ENCODE data around the gene ATXN1. TPM values are rescaled to one million over a fixed set of nuclear protein-coding genes. Genes with fewer than 3 reads are reported as not detected.

Gene ATXN1
- total RNA-seq, 1 donor from 2014 or later: 71.2 TPM

DNA sequence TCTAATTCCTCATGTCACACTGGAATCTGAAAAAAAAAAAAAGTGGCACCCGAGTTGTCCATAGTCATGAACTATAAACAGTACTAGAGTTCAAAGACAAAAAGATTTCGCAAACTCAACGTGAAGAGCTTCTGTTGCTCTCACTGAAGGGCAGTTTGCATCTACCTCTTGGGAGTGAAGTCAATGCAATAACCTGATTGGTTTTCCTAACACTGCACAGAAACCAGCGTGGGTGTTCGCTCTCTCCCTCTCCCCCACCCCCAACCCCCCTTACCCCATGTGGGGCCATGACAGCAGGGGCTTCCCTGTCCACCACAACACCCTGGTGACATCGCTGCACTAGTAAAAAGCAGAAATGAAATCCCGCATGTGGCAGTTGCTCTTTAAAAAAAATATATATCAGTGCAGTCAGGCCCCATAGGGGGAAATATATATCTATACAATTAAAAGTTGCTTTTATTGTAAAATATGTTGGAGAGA is 456.0 kb downstream of the ATXN1 start:
- DNase-seq (no peak), ATAC-seq (no peak)
- H3K27ac ChIP-seq: no peak overlapping the region
- no peaks in the 10 kb centered on the region for H3K4me1 ChIP-seq
- TF ChIP-seq, protein P1, sequence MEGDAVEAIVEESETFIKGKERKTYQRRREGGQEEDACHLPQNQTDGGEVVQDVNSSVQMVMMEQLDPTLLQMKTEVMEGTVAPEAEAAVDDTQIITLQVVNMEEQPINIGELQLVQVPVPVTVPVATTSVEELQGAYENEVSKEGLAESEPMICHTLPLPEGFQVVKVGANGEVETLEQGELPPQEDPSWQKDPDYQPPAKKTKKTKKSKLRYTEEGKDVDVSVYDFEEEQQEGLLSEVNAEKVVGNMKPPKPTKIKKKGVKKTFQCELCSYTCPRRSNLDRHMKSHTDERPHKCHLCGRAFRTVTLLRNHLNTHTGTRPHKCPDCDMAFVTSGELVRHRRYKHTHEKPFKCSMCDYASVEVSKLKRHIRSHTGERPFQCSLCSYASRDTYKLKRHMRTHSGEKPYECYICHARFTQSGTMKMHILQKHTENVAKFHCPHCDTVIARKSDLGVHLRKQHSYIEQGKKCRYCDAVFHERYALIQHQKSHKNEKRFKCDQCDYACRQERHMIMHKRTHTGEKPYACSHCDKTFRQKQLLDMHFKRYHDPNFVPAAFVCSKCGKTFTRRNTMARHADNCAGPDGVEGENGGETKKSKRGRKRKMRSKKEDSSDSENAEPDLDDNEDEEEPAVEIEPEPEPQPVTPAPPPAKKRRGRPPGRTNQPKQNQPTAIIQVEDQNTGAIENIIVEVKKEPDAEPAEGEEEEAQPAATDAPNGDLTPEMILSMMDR (IDR thresholded peaks at IDR 0.05): no peak
- no peaks in the 10 kb centered on the region for H3K9me3 ChIP-seq
- intact Hi-C loops (cut with DNase I): no loop called here
- no peaks in the 10 kb centered on the region for H3K27me3 ChIP-seq
- no peak overlapping the region for H3K4me3 ChIP-seq
- H3K36me3 ChIP-seq: peaks cover 33% of the 10 kb centered on the region

DNA sequence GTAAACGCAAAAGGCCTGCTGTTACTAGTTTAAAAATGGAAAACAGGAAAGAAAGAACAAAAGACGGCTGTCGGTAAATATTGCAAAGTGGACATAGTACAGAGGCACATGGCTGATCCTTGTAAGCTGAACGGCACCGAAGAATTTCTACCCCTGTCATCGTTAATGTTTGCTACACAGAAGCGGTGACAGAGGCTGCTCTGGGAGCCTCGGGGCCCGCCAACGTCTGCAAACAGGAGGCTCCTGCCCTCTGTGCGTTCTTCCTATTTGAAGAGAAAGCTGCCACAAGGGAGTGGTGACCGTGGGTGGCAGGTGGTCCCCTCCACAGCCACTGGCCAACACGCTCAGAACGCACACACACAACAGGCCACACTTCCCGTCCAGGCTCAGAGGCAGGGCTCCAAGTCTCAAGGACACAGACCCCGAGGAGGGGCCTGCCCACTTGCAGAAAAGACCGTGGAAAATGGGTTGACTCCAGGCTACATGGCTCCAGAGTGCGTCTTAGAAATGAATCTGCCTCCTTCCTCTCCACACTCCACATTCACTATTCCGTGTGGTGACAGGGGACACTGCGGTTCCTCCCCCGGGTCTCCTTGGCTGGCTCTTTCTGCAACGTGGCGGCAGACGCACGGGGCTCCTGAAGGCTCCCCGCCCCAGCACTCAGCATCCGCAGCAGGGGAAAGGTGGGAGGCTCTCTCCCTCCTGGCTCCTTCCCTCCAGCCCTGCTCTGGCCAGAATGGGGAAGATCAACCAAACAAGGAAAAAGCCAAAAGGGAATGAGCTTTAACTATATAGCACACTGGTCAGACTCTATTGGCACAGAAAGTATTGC is 458.3 kb downstream of the ATXN1 start:
- ATAC-seq (no peak), DNase-seq (no peak)
- H3K4me3 ChIP-seq: no peak overlapping the region
- no peak overlapping the region for H3K27ac ChIP-seq
- no peaks in the 10 kb centered on the region for H3K4me1 ChIP-seq
- H3K27me3 ChIP-seq: no peaks in the 10 kb centered on the region
- H3K9me3 ChIP-seq: no peaks in the 10 kb centered on the region
- TF ChIP-seq, protein P1 (IDR thresholded peaks at IDR 0.05): no peak
- peaks cover 33% of the 10 kb centered on the region for H3K36me3 ChIP-seq
- intact Hi-C loops (cut with DNase I): no loop called here

GRCh38 chr6:16301511-16301910 is 459.7 kb downstream of the ATXN1 start:
- DNase-seq (no peak), ATAC-seq (no peak)
- H3K4me1 ChIP-seq: no peaks in the 10 kb centered on the region
- no peaks in the 10 kb centered on the region for H3K9me3 ChIP-seq
- TF ChIP-seq, protein P1 (IDR thresholded peaks at IDR 0.05): no peak
- no peak overlapping the region for H3K4me3 ChIP-seq
- peaks cover 32% of the 10 kb centered on the region for H3K36me3 ChIP-seq
- H3K27me3 ChIP-seq: no peaks in the 10 kb centered on the region
- intact Hi-C loops (cut with DNase I): no loop called here
- no peak overlapping the region for H3K27ac ChIP-seq

DNA sequence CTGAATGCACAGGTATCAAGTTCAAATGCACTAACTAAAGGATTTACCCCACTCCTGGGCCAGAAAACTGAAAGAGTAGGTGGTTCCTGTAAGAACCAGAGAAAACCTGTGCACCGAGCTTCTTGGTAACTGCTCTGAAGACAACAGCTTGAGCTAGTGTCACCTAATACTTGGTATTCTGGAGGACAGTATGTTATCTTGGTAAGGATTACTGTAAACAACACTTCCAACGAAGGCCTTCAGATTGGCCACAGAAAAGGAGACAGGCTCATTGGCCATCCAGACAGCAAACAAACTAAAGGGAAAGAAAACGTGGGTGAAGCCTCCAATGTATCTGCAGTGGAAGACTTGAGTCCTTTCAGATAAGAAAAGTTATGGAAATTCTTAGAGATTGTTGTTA is 461.4 kb downstream of the ATXN1 start:
- ATAC-seq: no peak
- no peak overlapping the region for H3K27ac ChIP-seq
- peaks cover 18% of the 10 kb centered on the region for H3K36me3 ChIP-seq
- DNase-seq: no peak
- H3K4me3 ChIP-seq: no peak overlapping the region
- no peaks in the 10 kb centered on the region for H3K9me3 ChIP-seq
- no peaks in the 10 kb centered on the region for H3K27me3 ChIP-seq
- no peaks in the 10 kb centered on the region for H3K4me1 ChIP-seq
- TF ChIP-seq, protein P1 (IDR thresholded peaks at IDR 0.05): no peak
- intact Hi-C loops (cut with DNase I): no loop called here

DNA sequence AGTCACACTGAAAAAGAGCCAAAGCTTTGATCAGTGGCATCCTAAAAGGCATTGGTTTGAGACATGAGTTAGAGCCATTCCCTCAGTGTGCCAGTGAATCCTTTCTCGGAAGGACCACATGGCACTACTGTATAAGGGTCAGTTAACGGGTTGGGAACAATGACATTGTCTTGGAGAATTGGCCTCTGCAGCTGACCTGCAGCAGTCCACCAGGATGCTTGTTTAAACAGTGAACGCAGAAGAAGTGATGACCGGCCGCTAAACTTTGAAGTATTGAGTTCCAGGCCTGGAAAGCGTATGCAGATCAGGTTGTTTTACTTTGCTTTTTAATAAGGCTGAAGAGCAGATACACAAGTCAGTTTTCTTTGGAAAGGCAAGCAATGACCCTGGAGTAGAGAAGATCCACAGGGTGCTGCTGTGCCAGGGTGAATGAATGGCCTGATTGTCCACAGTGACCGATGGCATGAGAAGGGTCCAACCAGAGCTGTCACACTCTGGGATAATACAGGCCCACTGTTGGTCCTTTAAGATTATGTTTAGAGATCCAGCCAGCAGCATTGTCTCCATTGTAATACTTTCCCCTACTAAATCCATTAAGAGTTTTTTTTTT is 465.1 kb downstream of the ATXN1 start:
- no peak for ATAC-seq

More for the DNA sequence above, 465.1 kb downstream of the ATXN1 start:
- intact Hi-C loops (cut with DNase I): no loop called here
- no peak for DNase-seq
- TF ChIP-seq, protein P1 (IDR thresholded peaks at IDR 0.05): no peak
- Histone ChIP-seq H3K27ac (no peak overlapping the region), H3K4me1 (no peaks in the 10 kb centered on the region), H3K9me3 (no peaks in the 10 kb centered on the region), H3K27me3 (no peaks in the 10 kb centered on the region), H3K36me3 (peaks cover 6% of the 10 kb centered on the region), H3K4me3 (no peak overlapping the region)

Data from upper lobe of right lung (tissue), 1 donor.